Measurements from ENCODE around the gene FRMD4A.

Gene FRMD4A

DNA sequence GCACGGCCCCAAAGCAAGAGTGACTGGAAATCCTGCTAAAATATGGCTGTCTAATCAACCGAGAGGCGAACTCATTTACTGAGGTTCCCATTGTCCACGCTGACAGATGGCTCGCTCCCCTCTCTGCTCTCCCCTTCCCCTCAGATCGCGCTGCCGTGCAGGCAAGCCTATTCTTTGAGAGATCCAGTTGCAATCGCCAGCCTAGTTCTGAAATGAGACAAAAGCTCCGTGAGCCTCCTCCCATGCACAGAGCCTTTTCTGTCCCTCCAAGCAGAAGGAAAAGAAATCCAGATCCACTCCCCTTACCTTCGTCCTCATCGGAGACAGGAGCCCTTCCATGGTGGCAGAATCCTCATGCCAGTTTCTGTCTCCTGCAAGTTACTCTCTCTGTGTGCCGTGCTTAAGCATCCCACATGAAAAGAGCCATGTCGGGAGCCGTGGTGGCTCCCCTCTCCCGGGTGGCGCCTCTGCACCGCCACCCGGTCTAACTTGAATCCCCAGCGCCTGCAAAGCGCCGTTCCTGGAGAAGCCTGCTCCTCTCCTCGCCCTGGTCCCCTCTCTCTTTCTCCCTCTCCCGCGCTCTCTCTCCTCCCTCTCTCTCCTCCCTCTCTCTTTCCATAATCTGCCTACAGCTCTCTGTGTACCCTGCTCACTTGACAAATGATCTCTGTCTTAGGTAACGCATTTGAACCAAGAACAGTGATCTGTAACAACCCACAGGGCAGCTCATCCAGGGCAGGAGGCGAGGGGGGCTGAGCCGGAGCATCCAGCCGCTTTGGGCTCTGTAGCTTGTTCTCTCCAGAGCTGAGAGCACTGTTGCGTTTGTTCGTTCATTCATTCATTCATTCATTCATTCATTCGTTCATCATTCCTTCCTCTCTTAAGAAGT lies 156.8 kb downstream of the FRMD4A start:
- no peak overlapping the region for H3K27ac ChIP-seq (ENCODE audit: low read length)
- H3K36me3 ChIP-seq (ENCODE audit: insufficient read depth, low read length) = no peaks in the 10 kb centered on the region
- H3K27me3 ChIP-seq (ENCODE audit: insufficient read depth, low read length, poor library complexity) = peaks cover 29% of the 10 kb centered on the region
- no peak overlapping the region for H3K9ac ChIP-seq (ENCODE audit: low read depth, low read length)
- no peaks in the 10 kb centered on the region for H3K4me1 ChIP-seq (ENCODE audit: insufficient read depth, low read length)
- no peak for TF ChIP-seq CTCF (IDR thresholded peaks at IDR 0.05; ENCODE audit: borderline replicate concordance, extremely low read depth, low read length, poor library complexity, severe bottlenecking)
- TF ChIP-seq EZH2 (IDR thresholded peaks at IDR 0.05; ENCODE audit: borderline replicate concordance, low read depth, low read length, severe bottlenecking) = no peak
- ATAC-seq (ENCODE audit: insufficient read depth, low read depth) (no peak), DNase-seq (no peak)
- no peak overlapping the region for H2AFZ ChIP-seq (ENCODE audit: low read depth, low read length)
- no peak overlapping the region for H3K4me3 ChIP-seq (ENCODE audit: low read depth in 1 of 2, low read length in 2 of 2)
- H3K79me2 ChIP-seq (ENCODE audit: insufficient read depth, low read length) = no peaks in the 10 kb centered on the region
- no peaks in the 10 kb centered on the region for H3K9me3 ChIP-seq (ENCODE audit: insufficient read depth, low read length, severe bottlenecking)
- no peak overlapping the region for H3K4me2 ChIP-seq (ENCODE audit: insufficient read depth, low read length)
- H4K20me1 ChIP-seq (ENCODE audit: insufficient read depth, low read length) = no peaks in the 10 kb centered on the region

GRCh38 chr10:14173391-14173705 lies 157.4 kb downstream of the FRMD4A start:
- ATAC-seq (ENCODE audit: insufficient read depth, low read depth) (no peak), DNase-seq (no peak)
- H3K36me3 ChIP-seq (ENCODE audit: insufficient read depth, low read length) = no peaks in the 10 kb centered on the region
- H4K20me1 ChIP-seq (ENCODE audit: insufficient read depth, low read length) = no peaks in the 10 kb centered on the region
- no peak overlapping the region for H3K27ac ChIP-seq (ENCODE audit: low read length)
- no peak overlapping the region for H3K4me3 ChIP-seq (ENCODE audit: low read depth in 1 of 2, low read length in 2 of 2)
- no peaks in the 10 kb centered on the region for H3K4me1 ChIP-seq (ENCODE audit: insufficient read depth, low read length)
- no peaks in the 10 kb centered on the region for H3K79me2 ChIP-seq (ENCODE audit: insufficient read depth, low read length)
- H2AFZ ChIP-seq (ENCODE audit: low read depth, low read length) = no peak overlapping the region
- H3K27me3 ChIP-seq (ENCODE audit: insufficient read depth, low read length, poor library complexity) = peaks cover 31% of the 10 kb centered on the region
- no peak overlapping the region for H3K4me2 ChIP-seq (ENCODE audit: insufficient read depth, low read length)
- TF ChIP-seq CTCF (IDR thresholded peaks at IDR 0.05; ENCODE audit: borderline replicate concordance, extremely low read depth, low read length, poor library complexity, severe bottlenecking) (no peak), EZH2 (IDR thresholded peaks at IDR 0.05; ENCODE audit: borderline replicate concordance, low read depth, low read length, severe bottlenecking) (no peak)
- H3K9me3 ChIP-seq (ENCODE audit: insufficient read depth, low read length, severe bottlenecking) = no peaks in the 10 kb centered on the region
- H3K9ac ChIP-seq (ENCODE audit: low read depth, low read length) = no peak overlapping the region

DNA sequence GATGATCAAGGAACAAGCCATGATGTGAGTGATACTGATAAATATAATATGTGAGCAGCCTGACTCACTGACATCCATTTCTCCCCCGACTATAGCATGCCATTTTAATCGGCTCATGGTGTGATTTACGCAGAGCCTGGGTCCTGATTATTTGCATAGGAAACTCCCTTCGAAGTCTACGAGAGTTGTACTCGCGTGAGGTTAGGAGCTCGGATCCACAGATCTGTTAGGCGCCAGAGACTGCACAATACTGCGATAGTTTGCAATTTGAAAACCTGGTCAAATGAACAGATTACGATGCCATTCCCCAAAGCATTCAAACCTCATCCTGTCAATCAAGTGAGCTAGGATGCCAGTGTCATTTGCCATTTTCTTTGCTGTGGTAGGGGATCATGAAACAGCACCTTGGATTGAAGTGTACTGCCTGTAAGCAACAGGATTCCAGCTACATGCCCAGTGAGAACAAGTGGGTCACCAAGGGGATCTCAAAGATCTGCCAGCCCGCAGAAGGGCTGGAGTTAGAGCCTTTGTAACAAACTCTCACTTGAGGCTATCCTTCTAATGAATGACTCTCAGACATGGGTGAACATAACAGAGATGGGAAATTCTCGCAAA lies 158.3 kb downstream of the FRMD4A start:
- Histone ChIP-seq H3K27me3 (ENCODE audit: insufficient read depth, low read length, poor library complexity) (peaks cover 26% of the 10 kb centered on the region), H3K79me2 (ENCODE audit: insufficient read depth, low read length) (no peaks in the 10 kb centered on the region), H3K4me3 (ENCODE audit: low read depth in 1 of 2, low read length in 2 of 2) (no peak overlapping the region), H4K20me1 (ENCODE audit: insufficient read depth, low read length) (no peaks in the 10 kb centered on the region), H3K9ac (ENCODE audit: low read depth, low read length) (no peak overlapping the region), H3K9me3 (ENCODE audit: insufficient read depth, low read length, severe bottlenecking) (no peaks in the 10 kb centered on the region), H3K36me3 (ENCODE audit: insufficient read depth, low read length) (no peaks in the 10 kb centered on the region), H3K4me1 (ENCODE audit: insufficient read depth, low read length) (no peaks in the 10 kb centered on the region), H2AFZ (ENCODE audit: low read depth, low read length) (no peak overlapping the region), H3K4me2 (ENCODE audit: insufficient read depth, low read length) (no peak overlapping the region), H3K27ac (ENCODE audit: low read length) (no peak overlapping the region)
- TF ChIP-seq CTCF (IDR thresholded peaks at IDR 0.05; ENCODE audit: borderline replicate concordance, extremely low read depth, low read length, poor library complexity, severe bottlenecking) = no peak
- TF ChIP-seq EZH2 (IDR thresholded peaks at IDR 0.05; ENCODE audit: borderline replicate concordance, low read depth, low read length, severe bottlenecking) = no peak
- no peak for ATAC-seq (ENCODE audit: insufficient read depth, low read depth)
- no peak for DNase-seq
